Spleen (tissue), 11 donors: Measurements from ENCODE around the gene CENPP. TPM values are rescaled to one million over a fixed set of nuclear protein-coding genes. Genes with fewer than 3 reads are reported as not detected.

Source experiments
- DNase-seq: peaks from one replicate; pipeline ENCODE4 v3.0.0-alpha.2; 2020
- H3K27ac ChIP-seq, 8 donors: fragments of 200-600 bp; sonication (generic) in 7 of 8; 1 replicate in 4 of 8; 2 replicates in 4 of 8; pipeline versions ENCODE4 v1.5.0 to v1.8.0; 2016 to 2021; ENCODE audit warnings: inconsistent platforms in 4 of 8, mild to moderate bottlenecking in 4 of 8, moderate library complexity in 1 of 8
- H3K27me3 ChIP-seq, 7 donors: fragments of 200-600 bp; sonication (generic) in 6 of 7; replicated peaks in 1 of 7; 1 replicate in 4 of 7; 2 replicates in 3 of 7; pipeline versions ENCODE4 v1.5.0 to v1.8.0; 2016 to 2021; ENCODE audit warnings: inconsistent platforms in 3 of 7, mild to moderate bottlenecking in 1 of 7
- H3K36me3 ChIP-seq, 6 donors: fragments of 200-600 bp; sonication (generic) in 5 of 6; 1 replicate in 4 of 6; 2 replicates in 2 of 6; pipeline versions ENCODE4 v1.5.0 to v1.8.0; 2016 to 2021; ENCODE audit warnings: inconsistent platforms in 2 of 6
- H3K4me1 ChIP-seq, 6 donors: fragments of 200-600 bp; sonication (generic) in 5 of 6; 1 replicate in 3 of 6; 2 replicates in 3 of 6; pipeline versions ENCODE4 v1.5.0 to v1.8.0; 2016 to 2021; ENCODE audit warnings: inconsistent platforms in 3 of 6
- H3K4me3 ChIP-seq, 8 donors: fragments of 200-600 bp; sonication (generic) in 7 of 8; 1 replicate in 4 of 8; 2 replicates in 4 of 8; pipeline versions ENCODE4 v1.5.0 to v1.8.0; 2016 to 2021; ENCODE audit warnings: inconsistent platforms in 4 of 8, mild to moderate bottlenecking in 4 of 8, moderate library complexity in 2 of 8
- H3K9me3 ChIP-seq, 8 donors: fragments of 200-600 bp; sonication (generic) in 7 of 8; 1 replicate in 4 of 8; 2 replicates in 4 of 8; pipeline versions ENCODE4 v1.5.0 to v1.8.0; 2016 to 2021; ENCODE audit warnings: inconsistent platforms in 4 of 8
- POLR2A ChIP-seq, 3 donors: fragments of 450-650 bp; IDR thresholded peaks; one replicate each; pipeline ENCODE4 v1.5.1; 2017; ENCODE audit warnings: antibody characterized with exemption in 3 of 3, mild to moderate bottlenecking in 1 of 3
- POLR2AphosphoS5 ChIP-seq, 3 donors: sonication (generic); formaldehyde crosslinking; IDR thresholded peaks; one replicate each; pipeline ENCODE4 v1.5.1; 2017; ENCODE audit warnings: antibody characterized with exemption in 3 of 3
- WGBS, 5 donors: extraction: QIAGEN DNeasy Blood & Tissue Kit in 3 of 5; methylation state at CpG; one replicate each; pipeline versions ENCODE4 v1.1.5 to v1.1.7; 2013 to 2018; 5-methylcytosine and 5-hydroxymethylcytosine counted together
- intact Hi-C: fragments of 100-400 bp; cut with DNase I; formaldehyde crosslinking; loops from one replicate; pipeline ENCODE4 v1.15.0; 2023; ENCODE audit warnings: low total_unique reads
- polyA plus RNA-seq, 3 donors: library from polyadenylated mRNA; stranded (reverse); fragments of 200-250 nt; gene quantifications; one replicate each; pipeline ENCODE4 v1.2.1, GENCODE V29; 2013
- total RNA-seq, 7 donors: library from RNA; depleted of rRNA in 3 of 7; stranded (reverse); fragments of >200 nt in 3 of 7; fragmentation: NEBNext Ultra II Directional in 4 of 7; extraction: Animal tissue kit (Norgen Biotek cat#: 25700) in 4 of 7; gene quantifications; one replicate each; pipeline versions ENCODE4 v1.1.0 to v1.2.1, GENCODE V29; 2016 to 2021
- TF ChIP-seq, protein P1 (sequence below), 11 experiments: fragments of 200-600 bp in 7 of 11; fragments of 450-650 bp in 4 of 11; sonication (generic) in 4 of 11; IDR thresholded peaks in 8 of 11; conservative IDR thresholded peaks in 3 of 11; 1 replicate in 7 of 11; 2 replicates in 4 of 11; pipeline versions ENCODE4 v1.4.0 to v1.8.0; 2016 to 2021; ENCODE audit warnings: antibody characterized with exemption in 11 of 11, inconsistent platforms in 4 of 11, mild to moderate bottlenecking in 1 of 11
- donor health status: healthy with polysubstance abuse.
- donor health status: DM: no; HTN: no; CAD: no; lungs with moderate emphysema.
- donor health status: DM: no; HTN: no; CAD: no.
- donor health status: Bipolar disorder and iron deficiency.
- donor health status: healthy.
- donor health status: DM: no; HTN: no; CAD: no.
- donor health status: DM: yes; HTN: yes; CAD: no.

CENPP gene
- total and polyA plus RNA-seq, 10 donors, result 1.7 to 15.8 (median 6.2) TPM

DNA sequence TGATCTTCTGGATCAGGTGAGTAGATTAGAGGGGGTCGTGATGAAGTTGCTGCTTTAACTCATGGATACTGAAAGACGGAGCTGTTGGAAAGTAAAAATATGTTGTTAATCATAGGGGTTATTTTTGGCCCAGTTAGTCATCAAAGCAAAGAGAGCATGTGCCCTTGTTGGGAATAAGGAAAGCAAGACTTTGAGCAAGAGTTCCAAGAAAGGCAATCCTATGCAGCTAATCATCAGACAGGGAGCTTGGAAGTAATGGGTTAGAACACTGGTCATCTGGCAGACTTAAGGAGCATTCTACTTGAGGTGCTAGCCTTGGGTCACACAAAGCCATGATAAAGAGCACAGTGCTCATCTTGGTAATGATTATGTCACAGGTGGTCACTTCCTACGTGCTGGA is 138.2 kb downstream of the CENPP start:
- intact Hi-C loops, result no loop called here

DNA sequence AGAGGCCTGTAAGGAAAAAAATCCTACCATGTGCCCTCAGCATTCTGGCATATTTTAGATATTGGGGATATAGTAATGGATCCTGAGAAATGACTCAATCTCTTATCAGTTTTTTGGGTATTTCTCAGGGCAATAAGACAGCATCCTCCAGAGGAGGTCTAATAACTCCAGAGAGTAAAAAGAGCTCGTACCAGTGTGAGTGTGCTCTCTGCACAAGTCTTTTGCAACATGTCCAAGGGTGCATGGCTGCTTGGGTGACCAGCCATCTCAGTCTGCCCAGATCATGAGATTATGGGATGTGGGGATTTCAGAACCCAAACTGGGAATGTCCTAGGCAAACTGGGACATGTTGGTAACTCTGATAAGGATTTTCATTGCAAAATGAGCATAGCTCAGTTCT is 141.3 kb downstream of the CENPP start:
- Histone ChIP-seq H3K9me3 (no peaks in the 10 kb centered on the region), H3K4me1 (no peaks in the 10 kb centered on the region), H3K4me3 (no peak overlapping the region), H3K27ac (no peak overlapping the region), H3K27me3 (no peaks in the 10 kb centered on the region), H3K36me3 (no peaks in the 10 kb centered on the region)
- TF ChIP-seq POLR2A (IDR thresholded peaks at IDR 0.05) (no peak), POLR2AphosphoS5 (IDR thresholded peaks at IDR 0.05) (no peak)
- TF ChIP-seq, protein P1, sequence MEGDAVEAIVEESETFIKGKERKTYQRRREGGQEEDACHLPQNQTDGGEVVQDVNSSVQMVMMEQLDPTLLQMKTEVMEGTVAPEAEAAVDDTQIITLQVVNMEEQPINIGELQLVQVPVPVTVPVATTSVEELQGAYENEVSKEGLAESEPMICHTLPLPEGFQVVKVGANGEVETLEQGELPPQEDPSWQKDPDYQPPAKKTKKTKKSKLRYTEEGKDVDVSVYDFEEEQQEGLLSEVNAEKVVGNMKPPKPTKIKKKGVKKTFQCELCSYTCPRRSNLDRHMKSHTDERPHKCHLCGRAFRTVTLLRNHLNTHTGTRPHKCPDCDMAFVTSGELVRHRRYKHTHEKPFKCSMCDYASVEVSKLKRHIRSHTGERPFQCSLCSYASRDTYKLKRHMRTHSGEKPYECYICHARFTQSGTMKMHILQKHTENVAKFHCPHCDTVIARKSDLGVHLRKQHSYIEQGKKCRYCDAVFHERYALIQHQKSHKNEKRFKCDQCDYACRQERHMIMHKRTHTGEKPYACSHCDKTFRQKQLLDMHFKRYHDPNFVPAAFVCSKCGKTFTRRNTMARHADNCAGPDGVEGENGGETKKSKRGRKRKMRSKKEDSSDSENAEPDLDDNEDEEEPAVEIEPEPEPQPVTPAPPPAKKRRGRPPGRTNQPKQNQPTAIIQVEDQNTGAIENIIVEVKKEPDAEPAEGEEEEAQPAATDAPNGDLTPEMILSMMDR (IDR thresholded peaks at IDR 0.05 in 8 of 11, conservative IDR thresholded peaks at IDR 0.05 in 3 of 11), result no peak
- DNase-seq, result no peak
- WGBS, 5 donors, result 88 to 100% (median 94%) methylated on average over 1 of the region's 1 CpG
- intact Hi-C loops, result no loop called here

More for the DNA sequence above, 138.2 kb downstream of the CENPP start:
- no peaks in the 10 kb centered on the region for H3K27me3 ChIP-seq
- H3K9me3 ChIP-seq, result no peaks in the 10 kb centered on the region
- H3K36me3 ChIP-seq, result no peaks in the 10 kb centered on the region
- 82 to 93% (median 91%) methylated on average over 3 of the region's 3 CpGs for WGBS, 5 donors
- DNase-seq, result no peak
- no peak overlapping the region for H3K4me3 ChIP-seq
- no peaks in the 10 kb centered on the region for H3K4me1 ChIP-seq
- TF ChIP-seq, protein P1 (IDR thresholded peaks at IDR 0.05 in 8 of 11, conservative IDR thresholded peaks at IDR 0.05 in 3 of 11), result no peak
- TF ChIP-seq POLR2AphosphoS5 (IDR thresholded peaks at IDR 0.05), result no peak
- TF ChIP-seq POLR2A (IDR thresholded peaks at IDR 0.05), result no peak
- H3K27ac ChIP-seq, result no peak overlapping the region

- 68 to 96% (median 94%) methylated on average over 2 of the region's 2 CpGs for WGBS, 5 donors
- H3K27me3 ChIP-seq, result no peaks in the 10 kb centered on the region
- intact Hi-C loops, result no loop called here
- no peaks in the 10 kb centered on the region for H3K9me3 ChIP-seq
- no peaks in the 10 kb centered on the region for H3K36me3 ChIP-seq
- no peak for DNase-seq
- no peak overlapping the region for H3K4me3 ChIP-seq
- no peak overlapping the region for H3K27ac ChIP-seq
- TF ChIP-seq, protein P1 (IDR thresholded peaks at IDR 0.05 in 8 of 11, conservative IDR thresholded peaks at IDR 0.05 in 3 of 11), result no peak
- TF ChIP-seq POLR2A (IDR thresholded peaks at IDR 0.05), result no peak
- TF ChIP-seq POLR2AphosphoS5 (IDR thresholded peaks at IDR 0.05), result no peak
- no peaks in the 10 kb centered on the region for H3K4me1 ChIP-seq
These were observed 141.8 kb downstream of the CENPP start for GRCh38 chr9:92467511-92467910.

GRCh38 chr9:92468206-92468605 is 142.5 kb downstream of the CENPP start:
- Histone ChIP-seq H3K4me1 (no peaks in the 10 kb centered on the region), H3K4me3 (no peak overlapping the region), H3K9me3 (no peaks in the 10 kb centered on the region), H3K36me3 (no peaks in the 10 kb centered on the region), H3K27ac (no peak overlapping the region), H3K27me3 (no peaks in the 10 kb centered on the region)
- WGBS, 5 donors, result 95 to 100% (median 98%) methylated on average over 2 of the region's 2 CpGs
- TF ChIP-seq, protein P1 (IDR thresholded peaks at IDR 0.05 in 8 of 11, conservative IDR thresholded peaks at IDR 0.05 in 3 of 11), result no peak
- TF ChIP-seq POLR2A (IDR thresholded peaks at IDR 0.05) (no peak), POLR2AphosphoS5 (IDR thresholded peaks at IDR 0.05) (no peak)
- DNase-seq, result no peak
- intact Hi-C loops, result no loop called here
